SW480 (cell line): Measurements from ENCODE around the gene MAGI1.

Experiments
- DNase-seq: peaks from one replicate; pipeline ENCODE4 v3.0.0-alpha.2; 2016; ENCODE audit warnings: low spot score

The MAGI1 gene

GRCh38 chr3:65972765-65973164, 66.0 kb downstream of the MAGI1 start:
- no peak for DNase-seq

- no peak for DNase-seq
Observed at GRCh38 chr3:65971293-65972252, 67.1 kb downstream of the MAGI1 start.

- no peak for DNase-seq
Observed at GRCh38 chr3:65968996-65969395, 69.7 kb downstream of the MAGI1 start.

GRCh38 chr3:65967451-65967850, 71.3 kb downstream of the MAGI1 start:
- no peak for DNase-seq

GRCh38 chr3:65964838-65965237, 73.9 kb downstream of the MAGI1 start:
- DNase-seq, result no peak

- peak; percentile 89 for DNase-seq
Observed at GRCh38 chr3:65963787-65964677, 74.7 kb downstream of the MAGI1 start.

- DNase-seq, result no peak
Observed at GRCh38 chr3:65961733-65962132, 77.0 kb downstream of the MAGI1 start.

GRCh38 chr3:65961128-65961527, 77.6 kb downstream of the MAGI1 start:
- no peak for DNase-seq

- DNase-seq, result no peak
Observed at GRCh38 chr3:65960087-65960486, 78.6 kb downstream of the MAGI1 start.

GRCh38 chr3:65958216-65958615, 80.5 kb downstream of the MAGI1 start:
- DNase-seq, result no peak

GRCh38 chr3:65955792-65956477, 82.8 kb downstream of the MAGI1 start:
- peak; percentile 71 for DNase-seq

- DNase-seq, result peak; percentile 67
Observed at GRCh38 chr3:65953881-65954733, 84.6 kb downstream of the MAGI1 start.

- peak; percentile 72 for DNase-seq
Observed at GRCh38 chr3:65953301-65953812, 85.4 kb downstream of the MAGI1 start.

- no peak for DNase-seq
Observed at GRCh38 chr3:65952842-65953241, 85.9 kb downstream of the MAGI1 start.

- peak; percentile 60 for DNase-seq
Observed at GRCh38 chr3:65951836-65952505, 86.7 kb downstream of the MAGI1 start.

- DNase-seq, result no peak
Observed at GRCh38 chr3:65950340-65951326, 88.1 kb downstream of the MAGI1 start.

GRCh38 chr3:65948841-65949573, 89.7 kb downstream of the MAGI1 start:
- DNase-seq, result no peak

- no peak for DNase-seq
Observed at GRCh38 chr3:65946438-65946837, 92.3 kb downstream of the MAGI1 start.
